A673 (cell line): Measurements from ENCODE around the gene WFDC1.

Experiments used
- EZH2 ChIP-seq: fragments of 200-600 bp; sonication (generic); IDR thresholded peaks from 2 replicates; pipeline ENCODE4 v1.6.1; 2017; ENCODE audit warnings: borderline replicate concordance, low read depth, mild to moderate bottlenecking, mixed read lengths, antibody characterized with exemption, low read length; ENCODE audit not compliant: poor library complexity, severe bottlenecking
- TF ChIP-seq, protein P1 (sequence below): fragments of 300-800, 200-600 bp; sonication (generic); conservative IDR thresholded peaks from 2 replicates; pipeline ENCODE4 v1.5.1; 2017; ENCODE audit warnings: low read depth, mild to moderate bottlenecking, antibody characterized with exemption, low read length, moderate library complexity, mixed read lengths

GRCh38 chr16:84368308-84368996 lies 73.8 kb downstream of the WFDC1 start, which contains the start of gene ATP2C2:
- TF ChIP-seq, protein P1, sequence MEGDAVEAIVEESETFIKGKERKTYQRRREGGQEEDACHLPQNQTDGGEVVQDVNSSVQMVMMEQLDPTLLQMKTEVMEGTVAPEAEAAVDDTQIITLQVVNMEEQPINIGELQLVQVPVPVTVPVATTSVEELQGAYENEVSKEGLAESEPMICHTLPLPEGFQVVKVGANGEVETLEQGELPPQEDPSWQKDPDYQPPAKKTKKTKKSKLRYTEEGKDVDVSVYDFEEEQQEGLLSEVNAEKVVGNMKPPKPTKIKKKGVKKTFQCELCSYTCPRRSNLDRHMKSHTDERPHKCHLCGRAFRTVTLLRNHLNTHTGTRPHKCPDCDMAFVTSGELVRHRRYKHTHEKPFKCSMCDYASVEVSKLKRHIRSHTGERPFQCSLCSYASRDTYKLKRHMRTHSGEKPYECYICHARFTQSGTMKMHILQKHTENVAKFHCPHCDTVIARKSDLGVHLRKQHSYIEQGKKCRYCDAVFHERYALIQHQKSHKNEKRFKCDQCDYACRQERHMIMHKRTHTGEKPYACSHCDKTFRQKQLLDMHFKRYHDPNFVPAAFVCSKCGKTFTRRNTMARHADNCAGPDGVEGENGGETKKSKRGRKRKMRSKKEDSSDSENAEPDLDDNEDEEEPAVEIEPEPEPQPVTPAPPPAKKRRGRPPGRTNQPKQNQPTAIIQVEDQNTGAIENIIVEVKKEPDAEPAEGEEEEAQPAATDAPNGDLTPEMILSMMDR: no peak
- TF ChIP-seq EZH2: peak; percentile 91
